HG02642 (cell line): Measurements from ENCODE around the gene CCDC149.

ENCODE experiments used
- ATAC-seq: cut with Tn5 transposase; IDR thresholded peaks from one replicate; pipeline ENCODE4 v1.9.1; 2021; ENCODE audit warnings: mild to moderate bottlenecking; ENCODE audit not compliant: unreplicated experiment, poor library complexity

CCDC149 gene

DNA sequence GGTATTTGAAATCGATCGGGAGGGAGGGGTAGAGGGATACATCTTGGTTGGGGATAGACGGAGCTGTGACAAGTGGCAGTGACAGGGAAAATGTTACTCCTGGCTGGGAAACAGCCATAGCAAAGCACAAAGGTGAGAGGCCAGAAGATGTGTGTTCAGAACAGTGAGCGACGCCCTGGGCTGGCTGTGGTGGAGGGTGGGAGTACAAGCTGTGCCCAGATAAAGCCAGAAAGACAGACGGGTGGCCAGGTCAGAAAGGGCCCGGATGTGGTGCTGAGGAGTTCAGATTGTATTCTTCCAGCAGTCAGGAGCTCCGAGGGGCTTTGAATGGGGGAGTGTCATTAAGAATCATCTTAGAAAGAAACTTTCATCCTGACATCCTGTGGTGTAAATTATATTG is 27.9 kb downstream of the CCDC149 start:
- ATAC-seq: no peak

DNA sequence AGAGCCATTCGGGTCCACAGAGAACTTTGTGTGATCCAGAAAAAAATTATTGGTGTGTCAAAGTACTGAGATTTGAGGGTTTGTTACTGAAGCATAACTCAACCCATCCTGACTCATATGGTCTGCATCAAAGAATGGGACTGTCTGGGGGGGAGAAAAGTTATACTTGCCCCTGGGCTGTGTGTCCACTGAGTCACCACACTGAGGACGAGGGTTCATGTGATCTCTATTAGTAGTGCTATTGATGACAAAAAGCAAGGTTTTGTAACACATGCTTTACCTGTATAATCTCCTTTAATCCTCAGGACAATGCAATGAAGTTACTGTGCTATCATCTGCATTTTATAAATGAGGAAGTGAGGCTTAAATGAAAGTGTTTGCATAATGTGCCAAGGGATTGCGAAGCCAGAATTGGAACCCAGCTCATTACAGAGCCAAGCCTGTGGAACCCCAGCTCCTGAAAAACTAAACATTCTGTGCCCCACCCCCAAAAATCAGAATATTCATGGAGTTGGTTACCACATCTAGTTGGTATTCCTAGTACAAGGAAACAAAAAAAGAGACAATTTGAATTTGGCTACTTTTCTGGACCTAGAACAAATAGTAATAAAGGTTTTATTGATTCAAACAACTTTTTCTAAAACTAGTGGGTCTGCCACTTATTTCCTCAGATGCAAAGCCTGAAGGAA is 31.2 kb downstream of the CCDC149 start:
- no peak for ATAC-seq

DNA sequence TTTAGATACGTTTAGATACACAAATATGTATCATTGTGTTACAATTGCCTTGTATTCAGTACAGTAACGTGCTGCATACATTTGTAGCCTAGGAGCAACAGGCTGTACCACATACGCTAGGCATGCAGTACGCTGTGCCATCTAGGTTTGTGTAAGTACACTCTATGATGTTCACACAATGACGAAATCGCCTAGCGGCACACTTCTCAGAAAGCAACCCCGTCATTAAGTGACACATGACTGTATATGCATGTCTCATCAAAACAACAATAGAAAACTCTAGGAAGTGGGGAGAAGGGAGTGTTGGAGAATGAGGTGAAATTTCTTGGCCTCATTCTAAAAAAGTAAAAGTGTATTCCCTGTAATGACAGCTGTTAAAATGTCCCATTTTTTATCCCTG is 32.7 kb downstream of the CCDC149 start:
- ATAC-seq: no peak

DNA sequence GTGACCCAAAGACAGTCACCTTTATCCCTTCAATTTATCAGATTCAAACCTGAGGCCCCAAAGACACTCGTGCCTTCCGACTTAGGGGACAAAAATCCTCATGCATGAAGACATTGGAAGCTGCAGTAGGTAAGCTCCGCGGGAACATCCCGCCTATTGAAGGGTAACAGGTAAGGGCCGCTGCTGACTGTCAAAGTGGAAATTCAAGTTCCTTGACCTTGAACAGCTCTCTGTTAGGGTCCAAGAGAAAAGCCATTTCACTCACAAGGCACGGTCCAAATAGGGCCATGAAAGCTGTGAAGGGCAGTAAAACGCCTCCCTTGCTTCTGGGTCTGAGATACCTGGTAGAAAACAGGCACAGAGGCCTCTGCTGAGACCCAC is 34.2 kb downstream of the CCDC149 start:
- ATAC-seq: no peak

DNA sequence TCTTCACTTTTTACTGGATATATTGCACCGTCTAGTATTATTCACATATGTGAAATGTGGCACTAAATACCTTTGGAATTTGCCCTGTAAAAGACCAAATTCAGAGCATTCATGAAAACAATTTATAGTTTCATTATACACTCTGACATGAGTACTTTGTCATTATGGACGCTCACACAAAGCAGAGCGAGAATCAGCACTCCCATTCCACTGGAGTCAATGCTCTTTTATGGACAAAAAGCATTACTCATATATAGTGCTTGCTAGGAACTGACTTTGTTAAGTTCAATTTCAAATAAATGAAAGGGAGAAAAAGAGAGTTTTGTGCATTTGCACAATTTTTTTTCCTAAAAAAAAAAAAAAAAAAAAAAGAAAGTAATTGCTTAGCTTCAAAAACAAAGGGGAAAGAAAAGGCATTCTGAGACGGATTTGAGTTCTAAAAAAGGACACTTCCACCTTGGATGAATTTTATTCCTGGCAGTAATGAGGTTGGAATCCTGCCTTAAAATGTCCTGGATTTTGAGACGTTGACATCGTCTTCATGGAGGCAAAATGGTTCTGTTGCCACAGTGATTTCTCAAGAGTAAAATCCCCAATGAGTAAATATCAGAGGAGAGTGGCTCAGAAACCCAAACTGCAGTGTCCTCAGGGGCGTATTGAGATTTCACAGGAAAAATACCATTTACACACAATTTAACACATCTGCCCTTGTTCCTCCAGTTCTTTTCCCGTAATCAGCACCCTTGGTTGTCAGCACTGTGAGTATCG is 34.8 kb downstream of the CCDC149 start:
- ATAC-seq: no peak

DNA sequence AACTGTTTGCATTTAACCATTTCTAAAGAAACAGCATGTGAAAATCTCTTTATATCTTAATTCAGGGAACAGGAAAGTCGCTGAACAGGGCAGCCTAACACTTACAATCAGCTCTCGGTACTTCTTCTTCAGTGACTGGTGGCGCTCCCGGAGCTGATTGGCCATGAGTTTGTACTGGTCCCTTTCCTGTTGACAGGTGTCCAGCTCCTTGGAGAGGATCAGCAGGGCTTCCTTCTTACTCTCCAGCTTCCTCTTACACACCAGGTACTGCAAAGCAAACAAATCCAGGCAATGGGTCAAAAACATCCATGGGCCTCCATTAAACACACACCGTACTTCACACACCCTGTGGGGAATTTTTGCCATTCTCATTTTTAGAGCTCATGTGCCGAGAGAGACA is 36.4 kb downstream of the CCDC149 start:
- no peak for ATAC-seq

DNA sequence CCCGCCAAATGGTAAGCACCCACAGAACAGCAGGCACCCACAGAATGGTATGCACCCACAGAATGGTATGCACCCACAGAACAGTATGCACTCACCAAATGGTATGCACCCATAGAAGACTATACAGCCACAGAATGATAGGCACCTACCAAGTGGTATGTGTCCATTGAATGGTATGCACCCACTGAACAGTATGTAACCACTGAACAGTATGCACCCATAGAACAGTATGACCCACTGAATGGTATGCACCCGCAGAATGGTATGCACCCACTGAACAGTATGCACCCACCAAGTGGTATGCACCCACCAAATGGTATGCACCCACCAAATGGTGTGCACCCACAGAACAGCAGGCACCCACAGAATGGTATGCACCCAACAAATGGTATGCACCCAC is 40.1 kb downstream of the CCDC149 start:
- no peak for ATAC-seq

DNA sequence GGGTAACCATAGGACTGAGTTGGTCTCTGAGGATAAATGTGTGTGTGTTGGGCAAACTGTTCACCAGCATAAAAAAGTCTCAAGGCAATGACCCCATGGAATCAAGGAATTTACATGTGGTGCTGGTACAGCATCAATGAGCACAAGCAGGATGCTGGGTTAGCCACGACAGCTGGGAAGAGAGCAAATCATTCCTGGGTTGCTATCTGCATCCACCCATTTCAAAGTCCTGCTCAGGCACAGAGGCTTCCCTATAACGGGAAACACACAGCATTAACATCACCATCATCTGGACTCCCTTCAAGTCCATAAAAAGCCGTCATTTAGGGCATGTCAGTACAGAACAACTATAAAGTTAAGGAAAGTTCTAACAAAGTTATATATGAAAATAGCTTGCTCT is 41.6 kb downstream of the CCDC149 start:
- ATAC-seq: no peak

DNA sequence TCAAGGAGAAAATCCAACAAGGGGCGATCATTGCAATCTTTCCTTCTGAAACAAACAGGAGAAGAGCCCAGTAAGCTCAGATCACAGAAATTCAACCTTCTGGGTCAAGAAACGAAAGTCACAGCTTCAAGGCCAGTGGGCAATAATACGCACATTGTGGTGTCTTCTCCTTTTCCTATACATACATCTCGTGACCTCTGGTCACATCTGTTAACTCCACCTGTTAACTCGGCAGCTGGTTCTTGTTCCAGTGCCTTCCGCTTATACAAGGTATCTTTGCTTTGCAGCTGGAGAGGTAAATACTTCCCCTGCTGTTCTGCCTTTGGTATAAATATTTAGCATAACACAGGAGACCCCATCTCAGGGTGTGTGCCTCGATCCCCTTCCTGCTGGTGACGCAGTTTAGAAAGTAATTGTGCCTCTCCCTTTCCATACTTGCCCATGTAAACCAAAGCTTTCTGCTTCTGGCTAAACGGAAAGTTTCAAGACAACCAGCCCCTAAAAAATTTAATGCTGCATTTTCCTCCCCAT is 45.0 kb downstream of the CCDC149 start:
- no peak for ATAC-seq

DNA sequence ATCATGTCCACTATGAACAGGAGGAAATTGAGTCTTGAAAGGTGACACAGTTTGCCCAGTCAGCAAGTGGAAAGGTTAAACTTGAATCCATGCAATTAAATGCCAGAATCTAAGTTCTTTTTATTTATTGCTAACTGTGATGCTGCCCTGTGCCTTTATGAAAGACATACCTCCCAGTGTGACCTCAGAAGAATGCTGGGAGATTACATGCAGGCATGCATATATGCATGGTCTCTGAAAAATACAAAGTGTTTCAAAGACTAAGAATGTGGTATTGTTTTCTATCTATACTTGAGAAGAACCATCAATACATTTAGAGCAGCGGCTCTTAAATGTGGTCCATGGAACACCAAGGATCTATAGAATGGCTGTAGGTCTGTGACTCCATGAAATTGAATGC is 45.6 kb downstream of the CCDC149 start:
- ATAC-seq: no peak

DNA sequence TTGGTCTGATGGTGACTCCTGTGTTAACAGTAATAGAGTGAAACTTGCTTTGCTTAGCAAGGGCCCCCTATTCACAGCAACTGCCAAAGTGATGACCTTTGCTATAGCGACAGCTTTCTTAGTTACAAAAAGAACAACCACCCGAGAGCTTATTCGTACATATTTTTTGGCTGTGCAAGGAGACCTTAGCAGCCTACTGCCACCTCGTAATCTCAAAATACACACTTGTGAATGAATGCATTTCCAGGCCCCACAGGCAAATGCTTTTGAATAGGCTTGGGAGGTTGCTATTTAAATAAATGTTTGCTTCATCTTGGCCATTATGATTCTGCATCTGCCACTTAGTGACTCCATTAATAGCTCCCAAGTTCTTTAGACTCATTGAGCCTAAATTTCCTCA is 47.4 kb downstream of the CCDC149 start:
- ATAC-seq: no peak

DNA sequence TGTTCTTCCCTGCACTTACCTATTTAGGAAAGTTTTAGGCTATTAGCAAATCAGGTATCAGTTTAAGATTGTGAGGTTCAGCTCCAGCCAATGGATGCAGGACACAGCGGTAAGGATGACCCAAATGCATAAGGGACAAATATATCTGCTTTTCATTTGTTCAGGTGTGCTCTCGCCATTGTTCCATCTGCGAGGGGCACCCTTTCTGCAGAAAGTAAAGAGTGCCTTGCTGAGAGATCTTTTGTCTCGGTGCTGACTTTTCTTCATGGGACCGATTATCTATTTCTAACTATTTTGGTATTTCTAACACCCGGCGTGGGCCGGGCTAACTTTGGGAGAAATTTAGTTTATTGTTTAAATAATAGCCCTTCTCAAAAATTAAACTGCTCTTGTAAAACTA is 49.0 kb downstream of the CCDC149 start:
- no peak for ATAC-seq

DNA sequence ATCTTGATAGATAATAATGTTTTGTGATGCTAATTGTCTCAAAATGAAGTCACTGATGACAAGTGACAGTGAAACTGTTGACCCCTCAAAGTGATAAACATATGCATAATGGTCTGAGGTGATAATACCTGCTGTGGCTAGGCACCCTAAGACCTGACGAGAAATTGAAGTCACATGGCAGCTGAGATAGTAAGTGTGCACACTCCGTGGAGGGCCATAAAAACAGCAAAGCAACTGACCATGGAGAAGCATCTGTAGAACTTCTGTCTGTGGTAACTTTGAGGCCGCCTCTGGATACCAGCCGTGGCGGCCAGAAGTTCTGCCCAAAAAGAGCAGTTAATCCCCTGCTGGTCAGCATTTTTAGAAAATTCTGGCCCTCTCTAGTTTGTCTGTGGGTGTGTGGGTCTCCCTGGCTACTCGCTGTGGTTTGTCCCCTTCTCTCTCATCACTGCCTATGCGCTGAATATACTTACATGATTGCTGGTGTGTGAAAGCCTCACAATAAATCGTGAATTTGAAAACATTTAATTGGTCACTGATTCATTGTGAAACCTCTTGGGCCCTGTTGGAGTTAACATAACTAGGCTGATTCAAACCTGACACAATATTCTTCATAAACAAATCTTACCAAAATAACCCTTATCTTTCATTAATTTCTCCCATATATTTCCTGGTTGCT is 50.6 kb downstream of the CCDC149 start:
- peak; percentile 60 for ATAC-seq

DNA sequence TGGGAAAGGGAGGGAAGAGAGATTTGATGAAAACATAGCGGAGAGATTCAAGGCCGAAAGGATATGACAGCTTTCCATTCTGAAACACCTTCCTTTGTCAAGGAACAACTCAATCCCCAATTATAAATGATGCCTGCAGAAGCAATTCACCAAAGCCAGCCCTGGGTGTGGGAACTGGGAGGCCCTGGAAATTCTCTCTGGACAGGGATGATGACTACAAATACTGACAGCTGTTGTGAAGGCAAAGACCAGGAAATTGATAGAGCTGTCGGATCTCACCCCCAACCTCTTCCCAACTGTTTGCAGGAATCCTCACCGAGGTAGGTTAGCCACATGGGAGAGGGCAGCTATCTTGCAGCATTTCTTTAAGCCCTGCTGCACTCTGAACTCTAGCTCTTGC is 54.3 kb downstream of the CCDC149 start:
- no peak for ATAC-seq

DNA sequence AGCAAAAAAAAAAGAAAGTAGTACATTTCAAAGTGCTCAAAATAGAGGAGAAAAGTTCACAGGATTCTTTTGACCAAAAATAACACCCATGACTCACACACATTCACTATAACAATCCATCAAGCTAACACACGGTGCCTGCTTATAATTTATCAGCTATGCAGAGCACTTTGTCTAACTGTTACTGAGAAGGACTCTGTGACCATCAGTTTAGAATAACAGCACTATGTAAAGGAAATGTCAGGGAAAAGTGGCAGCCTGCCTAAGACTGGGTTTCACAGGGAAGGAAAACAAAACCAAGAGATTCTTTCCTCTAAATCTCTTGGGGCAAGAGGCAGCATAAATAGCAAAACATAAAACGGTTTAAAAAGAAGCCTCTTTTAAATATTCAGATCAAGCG is 54.8 kb downstream of the CCDC149 start:
- ATAC-seq: no peak

DNA sequence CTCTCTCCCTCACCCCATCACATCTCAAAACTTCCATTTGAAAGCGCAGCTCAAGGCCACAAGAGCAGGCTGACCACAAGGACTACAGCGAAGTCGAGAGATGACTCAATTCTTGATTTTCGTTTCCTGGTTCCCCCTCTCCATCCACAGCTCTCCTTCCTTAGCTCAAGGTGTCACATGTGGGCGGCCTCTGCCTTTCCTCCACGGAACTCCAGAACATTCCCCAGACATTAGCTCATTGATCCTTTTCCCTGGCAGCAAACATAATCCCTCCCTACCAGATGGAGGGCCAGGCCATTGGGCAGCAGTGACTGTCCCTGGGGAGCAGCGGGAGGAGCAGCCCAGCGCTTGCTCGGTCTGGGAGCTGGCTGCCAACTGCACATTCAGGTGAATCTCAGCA is 56.3 kb downstream of the CCDC149 start:
- peak; percentile 97 for ATAC-seq

DNA sequence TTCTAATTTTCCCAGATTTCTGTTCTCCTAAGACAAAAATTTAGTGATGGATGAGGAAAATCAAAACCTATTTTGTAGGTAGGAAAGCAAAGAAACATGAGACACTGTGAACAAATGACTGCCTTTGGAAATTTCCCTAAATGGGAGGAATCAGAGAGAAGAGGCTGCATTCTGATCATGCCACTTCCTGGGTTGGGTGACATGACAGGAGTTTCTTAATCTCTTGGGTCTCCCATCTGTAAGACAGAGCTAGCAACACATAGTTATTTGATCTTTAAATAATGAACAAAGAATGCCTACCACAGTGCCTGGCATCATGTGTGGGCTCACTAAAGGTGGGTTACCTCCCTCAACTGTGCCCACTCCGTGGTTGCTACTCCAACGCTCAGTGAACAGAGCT is 57.1 kb downstream of the CCDC149 start:
- no peak for ATAC-seq

DNA sequence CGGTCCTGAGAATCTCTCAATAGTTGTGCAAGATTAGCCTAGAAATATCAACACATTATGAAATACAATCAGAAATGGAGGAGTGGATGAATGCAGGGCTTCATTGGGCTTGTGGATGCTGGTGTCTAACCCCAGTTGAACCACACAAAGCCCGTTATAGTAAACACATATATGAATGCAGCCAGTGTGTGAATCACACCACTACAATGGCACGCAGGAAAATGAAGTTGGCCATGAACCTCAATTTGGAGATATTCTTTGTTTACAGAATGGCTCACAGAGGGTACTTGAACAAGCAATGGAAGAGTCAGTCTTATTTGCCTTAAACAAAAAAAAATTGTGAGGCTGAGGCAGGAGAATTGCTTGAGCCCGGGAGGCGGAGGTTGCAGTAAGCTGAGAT is 59.7 kb downstream of the CCDC149 start:
- no peak for ATAC-seq

DNA sequence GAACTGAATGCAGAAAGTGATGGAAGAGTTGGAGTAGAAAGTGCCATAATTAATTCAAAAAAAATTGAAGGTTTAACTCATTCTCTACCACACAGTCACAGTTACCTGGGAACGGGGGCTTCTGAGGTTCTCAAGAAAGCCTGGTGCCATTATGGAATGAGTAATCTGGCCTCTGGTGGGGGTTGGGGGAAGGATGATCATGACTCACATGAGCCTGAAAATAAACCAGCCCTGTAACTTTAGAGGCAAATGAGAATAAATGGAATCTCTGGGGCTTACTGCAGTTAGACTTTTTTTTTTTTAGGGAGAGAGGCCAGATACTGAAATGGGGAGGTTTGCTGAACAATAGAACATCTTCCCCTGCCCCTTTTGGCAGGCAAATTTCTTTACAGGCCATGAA is 62.2 kb downstream of the CCDC149 start:
- ATAC-seq: no peak

DNA sequence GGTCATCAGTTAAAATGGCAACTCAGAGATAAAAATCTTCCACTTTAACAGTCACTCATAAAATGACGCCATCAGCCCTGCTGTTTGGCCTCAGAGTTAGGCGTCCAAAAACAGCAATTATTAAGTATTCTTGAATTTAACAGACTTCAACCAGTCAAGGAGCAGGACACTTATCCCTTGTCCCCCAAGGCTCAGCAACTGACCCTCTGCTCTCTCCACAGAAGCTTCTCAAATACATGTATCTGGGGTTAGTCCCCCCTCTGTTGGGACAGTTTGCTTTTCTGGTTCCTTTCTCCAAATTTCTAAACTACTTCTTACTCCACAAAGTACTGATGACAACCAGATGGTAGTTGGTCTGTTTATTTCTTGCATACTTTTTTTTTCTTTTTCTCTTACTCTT is 63.1 kb downstream of the CCDC149 start:
- ATAC-seq: no peak

DNA sequence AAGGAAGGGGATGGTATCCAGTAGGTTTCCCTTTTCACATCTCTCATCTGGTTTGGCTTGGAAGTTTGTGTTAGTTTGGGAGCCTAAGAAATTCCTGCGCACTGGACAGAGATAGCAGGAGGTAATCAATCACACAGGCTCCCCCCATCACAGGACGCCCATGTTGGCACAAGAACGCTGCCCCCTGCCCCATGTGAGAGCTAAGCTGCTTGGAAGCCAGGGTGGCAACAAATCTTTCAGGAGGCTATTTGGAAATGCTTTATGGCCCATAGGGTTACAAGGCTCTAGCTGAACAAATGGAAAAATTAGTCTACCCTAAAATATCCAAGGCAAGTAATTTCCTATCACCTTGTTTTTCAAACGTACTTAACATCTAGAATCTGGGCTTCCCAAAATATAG is 63.5 kb downstream of the CCDC149 start:
- no peak for ATAC-seq
